HG02642 (cell line): ENCODE measurements around the gene CRIP2.

ENCODE experiments used
- ATAC-seq: cut with Tn5 transposase; IDR thresholded peaks from one replicate; pipeline ENCODE4 v1.9.1; 2021; ENCODE audit warnings: mild to moderate bottlenecking; ENCODE audit not compliant: unreplicated experiment, poor library complexity

CRIP2 gene

DNA sequence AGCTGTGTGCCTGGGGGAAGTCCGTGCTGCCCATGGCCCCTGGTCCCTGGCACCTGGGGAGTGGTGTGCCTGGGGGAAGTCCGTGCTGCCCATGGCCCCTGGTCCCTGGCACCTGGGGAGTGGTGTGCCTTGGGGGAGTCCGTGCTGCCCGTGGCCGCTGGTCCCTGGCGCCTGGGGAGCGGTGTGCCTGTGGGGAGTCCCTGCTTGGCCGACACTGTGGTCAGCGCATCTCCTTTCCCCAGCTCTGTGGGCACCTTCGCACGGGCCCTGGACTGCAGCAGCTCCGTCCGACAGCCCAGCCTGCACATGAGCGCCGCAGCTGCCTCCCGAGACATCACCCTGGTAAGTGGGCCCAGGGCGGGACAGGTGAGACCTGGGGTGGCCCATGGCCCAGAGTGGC, 14.5 kb upstream of the CRIP2 start:
- no peak for ATAC-seq

DNA sequence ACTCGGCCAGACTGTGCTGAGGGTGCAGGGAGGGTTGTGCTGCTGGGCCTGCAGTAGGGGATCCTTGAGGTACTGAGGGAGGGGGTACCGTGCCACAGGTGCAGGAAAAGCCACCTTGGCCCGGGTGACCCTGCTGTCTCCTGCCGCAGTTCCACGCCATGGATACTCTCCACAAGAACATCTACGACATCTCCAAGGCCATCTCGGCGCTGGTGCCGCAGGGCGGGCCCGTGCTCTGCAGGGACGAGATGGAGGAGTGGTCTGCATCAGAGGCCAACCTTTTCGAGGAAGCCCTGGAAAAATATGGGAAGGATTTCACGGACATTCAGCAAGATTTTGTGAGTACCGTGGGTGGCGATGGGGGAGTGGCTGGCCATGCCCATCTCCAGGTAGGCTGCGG, 14.0 kb upstream of the CRIP2 start:
- no peak for ATAC-seq

DNA sequence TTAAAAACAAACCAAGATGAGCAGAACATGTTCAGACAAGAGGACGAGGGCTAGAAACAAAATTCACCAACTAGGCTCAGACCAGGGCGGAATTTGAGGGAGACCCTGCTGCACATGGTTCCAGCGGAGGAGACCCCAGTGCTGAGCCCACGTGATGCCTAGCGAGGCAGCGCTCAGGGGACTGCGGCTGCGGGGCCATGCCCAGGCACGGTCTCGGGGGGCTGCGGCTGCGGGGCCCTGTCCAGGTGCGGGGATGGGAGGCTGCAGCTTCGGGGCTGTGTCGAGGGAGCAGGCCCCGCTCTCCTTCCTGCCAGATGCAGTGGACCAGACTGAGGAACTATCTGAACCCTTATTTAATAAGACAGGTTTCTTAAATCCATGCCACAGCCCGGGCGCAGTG, 12.7 kb upstream of the CRIP2 start:
- ATAC-seq = no peak

DNA sequence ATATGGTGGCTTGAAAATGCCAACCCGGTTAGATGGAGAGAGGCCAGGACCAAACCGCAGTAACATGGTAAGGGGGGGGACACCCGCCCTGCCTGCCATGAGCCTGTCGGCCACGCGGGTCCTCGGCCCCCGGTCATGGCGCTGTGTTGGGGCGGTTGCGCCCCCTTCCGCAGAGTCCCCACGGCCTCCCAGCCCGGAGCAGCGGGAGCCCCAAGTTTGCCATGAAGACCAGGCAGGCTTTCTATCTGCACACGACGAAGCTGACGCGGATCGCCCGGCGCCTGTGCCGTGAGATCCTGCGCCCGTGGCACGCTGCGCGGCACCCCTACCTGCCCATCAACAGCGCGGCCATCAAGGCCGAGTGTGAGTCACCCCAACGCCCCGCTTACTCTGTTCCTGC, 10.1 kb upstream of the CRIP2 start:
- no peak for ATAC-seq

DNA sequence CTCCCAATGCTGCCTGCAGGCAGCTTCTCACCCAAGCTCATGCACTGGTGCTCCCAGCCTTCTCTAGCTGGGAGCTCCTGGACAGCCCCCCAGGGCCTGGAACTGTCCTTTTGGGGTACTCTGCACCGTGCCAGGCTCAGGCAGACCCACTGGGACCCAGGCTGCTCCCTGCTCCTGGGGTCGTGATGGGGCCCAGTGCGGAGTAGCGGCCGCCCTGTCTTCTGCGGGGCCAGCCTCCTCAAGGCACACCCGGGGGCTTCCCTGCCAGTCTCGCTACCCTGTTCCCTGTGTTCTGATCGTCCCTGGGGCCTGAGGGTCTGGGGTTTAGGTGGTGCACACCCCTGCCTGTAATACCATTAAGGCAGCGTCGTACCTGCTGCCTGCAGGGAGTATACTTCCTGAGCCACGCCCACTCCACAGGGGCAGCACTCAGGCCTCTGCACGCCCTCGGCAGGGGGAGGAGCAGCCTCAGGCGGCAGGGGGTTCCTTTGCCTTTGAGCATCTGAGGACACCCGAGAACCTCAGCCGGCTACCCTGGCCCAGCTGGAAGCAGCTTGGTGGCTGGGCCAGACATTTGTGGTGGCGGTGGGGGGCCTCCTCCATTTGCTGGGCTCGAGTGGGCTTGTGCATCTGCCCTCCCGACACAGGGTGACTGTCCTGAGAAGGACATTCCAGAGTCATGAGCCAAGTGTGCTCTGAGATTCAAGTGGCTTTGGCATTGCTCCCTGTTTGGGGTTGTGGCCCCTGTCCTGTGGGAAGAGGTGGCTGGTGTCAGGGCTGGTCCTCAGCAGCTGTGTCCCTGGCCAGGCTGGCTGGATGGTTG, 9.2 kb upstream of the CRIP2 start:
- ATAC-seq = no peak

DNA sequence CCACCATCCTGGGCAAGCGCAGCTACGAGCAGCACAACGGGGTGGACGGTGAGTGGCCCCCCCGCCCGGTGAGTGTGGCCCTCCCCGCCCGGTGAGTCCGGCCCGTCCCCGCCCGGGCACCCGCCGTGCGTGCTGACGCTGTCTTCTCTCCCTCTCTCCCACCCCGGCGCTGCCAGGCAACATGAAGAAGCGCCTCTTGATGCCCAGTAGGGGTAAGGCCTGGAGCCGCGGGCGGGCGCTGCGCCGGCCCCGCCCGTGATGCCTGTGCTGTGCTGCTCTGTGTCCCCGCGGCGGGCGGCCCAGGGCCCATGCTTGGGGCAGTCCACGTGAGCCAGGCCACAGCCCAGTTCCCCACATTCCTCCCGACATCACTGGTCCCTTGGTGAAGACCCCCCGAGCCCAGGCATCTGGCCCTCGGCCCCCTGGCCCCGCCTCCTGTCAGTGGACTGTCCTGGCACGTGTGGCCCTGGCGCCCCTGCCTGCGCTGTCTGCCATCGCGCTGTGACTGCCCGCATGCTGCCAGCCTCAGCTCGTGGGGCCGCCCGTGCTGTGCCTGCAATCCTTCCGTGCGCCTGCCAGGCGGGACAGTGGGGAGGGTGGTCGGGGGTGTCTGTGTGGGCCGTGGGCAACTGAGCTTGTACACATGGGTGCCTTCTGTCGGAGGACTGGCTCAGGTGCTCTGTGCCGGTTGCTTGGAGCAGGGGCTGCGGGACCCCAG, 7.9 kb upstream of the CRIP2 start:
- no peak for ATAC-seq

DNA sequence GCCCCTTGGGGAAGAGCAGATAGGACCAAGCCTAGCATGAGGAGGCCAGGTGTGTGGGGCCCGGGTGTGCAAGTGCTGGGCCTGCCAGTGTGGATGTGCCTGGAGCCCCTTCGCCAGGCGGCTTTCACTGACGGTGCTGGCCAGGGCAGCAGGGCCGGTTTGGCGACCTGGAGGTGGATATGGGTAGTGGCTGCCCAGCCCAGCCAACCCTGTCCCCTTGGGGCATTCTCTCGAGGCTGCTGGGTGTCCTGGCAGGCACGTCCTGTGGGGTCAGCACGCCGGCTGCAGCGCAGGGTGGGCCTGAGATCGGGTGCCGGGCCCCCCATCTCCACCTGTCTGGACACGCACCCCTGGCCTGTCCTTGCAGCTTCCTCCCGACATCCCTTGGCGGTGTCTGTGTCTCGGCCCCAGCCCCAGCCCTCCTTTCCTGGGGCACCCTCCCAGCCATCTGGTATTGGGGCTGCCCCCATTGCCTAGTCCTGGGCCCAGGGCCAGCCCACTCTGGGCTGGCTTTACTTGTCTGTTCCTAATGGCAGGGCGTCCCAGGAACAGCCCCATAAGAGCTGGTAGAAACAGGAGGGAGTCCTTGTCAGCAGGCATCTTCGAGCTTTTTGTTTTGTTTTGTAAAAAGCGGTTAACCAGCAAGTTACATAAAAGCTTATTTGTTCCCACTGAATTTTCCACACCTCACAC, 7.2 kb upstream of the CRIP2 start:
- no peak for ATAC-seq

DNA sequence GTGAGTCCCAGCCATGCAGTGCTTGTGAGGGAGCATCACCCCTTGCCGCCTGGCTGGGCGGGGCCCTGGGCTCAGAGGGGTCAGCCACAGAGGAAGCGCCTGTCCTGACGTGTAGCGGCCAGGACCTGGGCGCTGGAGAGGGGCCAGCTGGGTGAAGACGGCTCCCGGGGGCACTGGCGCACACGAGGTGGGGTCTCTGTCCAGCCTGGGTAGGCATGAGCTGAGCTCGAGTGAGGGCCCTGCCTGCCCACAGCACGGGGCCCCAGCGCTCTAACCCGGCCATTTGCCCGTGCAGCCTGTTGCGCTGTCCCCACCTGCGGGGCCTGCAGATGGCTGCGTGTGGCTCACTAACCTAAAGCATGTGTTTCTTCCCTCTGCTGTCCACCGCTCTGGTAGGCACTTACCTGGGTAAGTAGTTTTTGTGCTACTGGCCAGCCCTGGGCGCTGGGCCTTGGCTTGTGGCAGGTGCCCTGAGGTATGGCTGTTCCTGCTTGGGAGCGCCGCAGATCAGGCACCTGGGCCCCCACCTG, 6.6 kb upstream of the CRIP2 start:
- ATAC-seq = no peak

DNA sequence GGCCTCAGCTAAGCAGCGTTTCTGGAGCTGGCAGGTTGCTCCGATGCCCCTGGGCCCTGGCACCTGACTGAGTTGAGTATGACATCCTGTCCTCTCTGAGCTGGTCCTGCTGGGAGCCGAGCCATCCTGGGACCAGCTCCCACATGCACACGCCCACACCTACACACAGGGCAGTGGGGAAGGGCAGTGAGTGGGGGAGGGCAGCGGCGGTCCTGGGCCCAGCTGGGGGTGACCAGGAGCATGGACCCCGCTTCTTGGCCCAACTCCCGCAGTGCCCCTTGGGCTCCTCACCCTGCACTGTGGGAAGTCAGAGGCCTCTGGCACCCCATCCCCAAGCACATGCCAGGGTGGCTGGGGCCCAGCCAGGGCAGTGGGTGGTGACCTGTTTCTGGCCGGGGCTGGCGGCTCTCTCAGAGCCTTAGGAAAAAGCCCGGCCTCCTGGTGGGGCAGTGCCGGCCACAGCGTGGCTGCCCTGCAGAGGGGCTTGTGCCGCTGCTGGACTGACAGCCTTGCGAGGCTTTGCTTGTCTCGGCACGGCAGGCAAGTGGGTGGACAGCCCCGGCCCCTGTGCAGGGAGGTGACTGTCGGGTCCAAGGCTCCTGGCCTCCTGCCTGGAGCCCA, 5.9 kb upstream of the CRIP2 start:
- ATAC-seq = no peak

DNA sequence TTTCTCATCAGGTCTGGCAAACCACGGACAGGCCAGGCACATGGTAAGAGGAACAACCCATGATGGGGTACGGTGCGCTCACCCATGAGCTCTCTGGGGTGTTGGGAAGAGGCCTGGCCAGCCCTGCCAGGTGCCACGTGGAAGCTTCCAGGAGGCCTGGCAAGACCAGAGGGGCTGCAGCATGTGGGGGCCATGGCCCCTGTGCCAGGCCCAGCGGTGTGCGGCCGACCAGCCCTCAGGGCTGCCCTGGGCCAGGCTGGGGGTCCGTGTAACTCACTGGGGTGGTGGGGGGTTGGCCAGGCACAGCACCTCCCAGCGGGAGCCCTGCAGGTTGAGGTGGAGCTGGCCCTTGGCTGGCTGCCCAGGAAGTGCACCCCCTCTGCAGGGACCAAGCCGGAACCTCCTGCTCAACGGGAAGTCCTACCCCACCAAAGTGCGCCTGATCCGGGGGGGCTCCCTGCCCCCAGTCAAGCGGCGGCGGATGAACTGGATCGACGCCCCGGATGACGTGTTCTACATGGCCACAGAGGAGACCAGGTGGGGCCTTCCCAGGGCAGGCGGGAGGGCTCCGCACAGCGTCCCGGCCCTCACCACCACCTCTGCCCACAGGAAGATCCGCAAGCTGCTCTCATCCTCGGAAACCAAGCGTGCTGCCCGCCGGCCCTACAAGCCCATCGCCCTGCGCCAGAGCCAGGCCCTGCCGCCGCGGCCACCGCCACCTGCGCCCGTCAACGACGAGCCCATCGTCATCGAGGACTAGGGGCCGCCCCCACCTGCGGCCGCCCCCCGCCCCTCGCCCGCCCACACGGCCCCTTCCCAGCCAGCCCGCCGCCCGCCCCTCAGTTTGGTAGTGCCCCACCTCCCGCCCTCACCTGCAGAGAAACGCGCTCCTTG, 4.9 kb upstream of the CRIP2 start:
- ATAC-seq = no peak

DNA sequence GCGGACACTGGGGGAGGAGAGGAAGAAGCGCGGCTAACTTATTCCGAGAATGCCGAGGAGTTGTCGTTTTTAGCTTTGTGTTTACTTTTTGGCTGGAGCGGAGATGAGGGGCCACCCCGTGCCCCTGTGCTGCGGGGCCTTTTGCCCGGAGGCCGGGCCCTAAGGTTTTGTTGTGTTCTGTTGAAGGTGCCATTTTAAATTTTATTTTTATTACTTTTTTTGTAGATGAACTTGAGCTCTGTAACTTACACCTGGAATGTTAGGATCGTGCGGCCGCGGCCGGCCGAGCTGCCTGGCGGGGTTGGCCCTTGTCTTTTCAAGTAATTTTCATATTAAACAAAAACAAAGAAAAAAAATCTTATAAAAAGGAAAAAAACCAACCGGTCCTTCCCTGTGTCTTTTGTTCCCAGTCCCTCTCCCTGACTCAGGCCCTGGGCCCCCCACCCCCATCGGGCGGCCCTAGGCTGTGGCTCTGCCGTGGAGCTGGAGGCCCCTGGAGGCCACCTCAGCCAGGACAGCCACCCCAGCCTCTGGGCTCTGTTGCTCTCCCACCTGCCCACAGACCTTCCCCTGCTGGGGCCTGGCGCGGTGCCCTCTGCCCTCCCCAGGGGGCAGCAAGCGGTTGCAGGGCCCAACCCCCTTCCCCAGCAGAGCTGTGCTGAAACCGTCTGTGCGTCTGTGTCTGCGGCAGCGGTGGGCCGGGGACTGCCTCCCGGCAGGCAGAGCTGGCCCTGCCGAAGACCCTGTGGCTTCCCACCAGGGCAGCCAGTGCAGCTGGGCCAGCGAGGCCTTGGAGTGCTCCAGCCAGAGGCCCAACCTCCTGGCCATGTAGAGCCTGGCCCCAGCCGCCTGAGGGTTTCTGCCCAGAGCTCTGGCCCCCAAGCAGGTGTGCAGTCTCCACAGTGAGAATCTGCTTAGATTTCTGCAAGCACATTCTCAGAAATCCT, 4.0 kb upstream of the CRIP2 start:
- ATAC-seq = no peak

DNA sequence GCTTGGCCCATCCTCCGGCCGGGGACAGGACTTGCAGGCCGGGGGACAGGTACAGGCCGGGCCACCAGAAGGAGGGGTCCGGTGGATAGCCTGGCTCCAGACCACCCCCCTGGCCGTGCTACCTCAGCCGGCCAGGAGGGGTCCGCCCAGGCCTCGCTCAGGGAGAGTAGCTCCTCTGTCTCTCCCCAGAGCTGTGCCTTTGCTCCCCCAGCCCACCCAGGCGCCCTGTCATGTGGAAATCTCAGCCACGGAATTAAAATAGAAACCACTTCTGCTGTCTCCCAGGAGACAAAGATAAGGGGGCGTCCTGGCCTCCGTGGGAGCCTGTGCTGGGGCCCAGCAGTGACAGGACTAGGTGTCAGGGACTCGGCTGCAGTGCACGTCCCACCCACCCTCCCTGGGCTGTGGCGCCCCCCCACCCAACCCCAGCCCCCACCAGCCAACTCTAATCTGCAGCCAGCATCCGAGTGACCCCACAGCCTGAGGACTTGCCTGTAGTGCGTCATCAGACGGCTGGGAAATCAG, 3.3 kb upstream of the CRIP2 start:
- no peak for ATAC-seq

DNA sequence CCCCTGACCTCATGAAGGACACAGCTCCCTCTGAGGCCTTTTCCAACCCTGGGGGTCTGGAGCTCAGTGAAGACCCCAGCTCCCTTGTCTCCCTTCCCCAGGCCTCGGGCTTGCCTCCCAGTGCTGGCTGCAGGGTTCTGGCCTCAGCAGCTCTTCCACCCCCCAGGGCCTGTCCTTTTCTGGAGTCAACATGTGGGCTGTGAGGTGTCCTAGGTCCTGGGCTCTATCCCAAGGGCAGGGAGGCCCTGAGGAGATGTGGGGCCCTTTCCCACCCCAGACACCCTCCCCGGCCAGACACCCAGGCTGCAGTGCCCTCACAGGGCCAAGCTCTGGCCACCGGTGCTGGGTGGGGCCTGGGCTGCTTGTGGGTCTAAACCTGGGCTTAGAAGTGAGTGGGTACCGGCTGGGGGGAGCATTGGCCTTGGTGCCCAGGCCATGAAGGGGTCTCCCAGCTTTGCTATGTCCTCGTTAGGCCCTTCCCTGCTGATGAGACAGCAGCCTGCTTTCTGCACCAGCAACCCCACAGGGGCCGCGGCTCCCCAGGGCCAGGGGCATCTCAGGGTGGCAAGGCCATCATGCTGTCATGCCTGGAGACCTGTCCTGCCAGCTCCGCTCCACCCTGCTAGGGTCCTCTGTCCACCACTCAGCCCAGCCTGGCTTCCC, 2.7 kb upstream of the CRIP2 start:
- no peak for ATAC-seq

DNA sequence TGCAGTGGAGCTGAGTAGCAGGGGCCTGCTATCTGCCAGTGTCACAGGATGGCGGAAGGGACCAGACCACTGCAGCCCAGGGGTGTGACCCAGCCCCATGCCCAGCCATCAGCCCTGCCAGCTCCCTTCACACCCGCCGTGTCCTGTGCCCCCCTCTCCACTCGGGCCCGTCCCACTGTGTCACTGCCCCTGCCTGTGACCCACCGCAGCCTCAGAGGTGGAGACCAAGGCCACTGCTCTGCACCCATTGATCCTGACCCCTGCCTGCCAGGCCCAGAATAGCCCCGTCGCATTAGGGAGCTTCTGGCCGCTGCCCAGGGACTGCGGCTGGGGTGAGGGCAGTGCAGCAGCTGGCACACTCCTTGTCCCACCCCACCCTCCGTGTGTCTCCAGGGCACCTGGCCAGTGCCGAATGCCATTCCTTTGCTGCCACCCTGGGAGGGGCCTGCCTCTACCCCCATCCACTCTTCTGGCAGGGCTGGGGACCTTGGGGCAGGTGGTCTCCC, 2.1 kb upstream of the CRIP2 start:
- ATAC-seq = no peak

DNA sequence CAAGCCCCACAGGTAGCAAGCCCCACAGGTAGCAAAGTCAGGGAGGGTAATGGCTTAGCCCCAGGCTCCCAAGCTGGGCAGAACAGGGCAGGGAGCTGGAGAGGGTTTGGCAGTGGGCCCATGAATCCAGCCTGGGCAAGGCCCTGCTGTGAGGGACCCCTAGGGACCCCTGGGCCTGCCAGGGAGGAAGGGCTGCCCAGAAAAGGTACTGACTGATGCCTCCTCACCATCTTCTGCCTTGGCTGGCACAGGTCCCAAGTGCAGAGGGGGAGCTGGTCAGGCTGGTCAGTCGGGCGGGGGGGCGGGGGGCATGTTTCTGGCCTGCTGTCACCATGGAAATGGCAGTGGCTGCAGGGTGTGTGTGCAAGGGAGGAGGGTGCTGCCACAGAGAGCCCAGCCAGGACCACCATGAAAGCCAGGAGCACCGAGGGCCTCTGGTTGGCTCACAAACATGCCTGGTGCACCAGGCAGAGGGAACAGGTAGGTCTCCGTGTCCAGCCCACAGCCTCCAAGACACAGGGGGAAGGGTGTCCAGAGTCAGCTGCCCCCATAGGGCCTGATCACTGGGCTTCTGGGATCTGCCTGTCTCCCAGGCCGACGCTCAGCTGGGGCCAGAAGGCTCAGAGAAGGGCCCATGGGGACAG, 1.5 kb upstream of the CRIP2 start:
- ATAC-seq = no peak

DNA sequence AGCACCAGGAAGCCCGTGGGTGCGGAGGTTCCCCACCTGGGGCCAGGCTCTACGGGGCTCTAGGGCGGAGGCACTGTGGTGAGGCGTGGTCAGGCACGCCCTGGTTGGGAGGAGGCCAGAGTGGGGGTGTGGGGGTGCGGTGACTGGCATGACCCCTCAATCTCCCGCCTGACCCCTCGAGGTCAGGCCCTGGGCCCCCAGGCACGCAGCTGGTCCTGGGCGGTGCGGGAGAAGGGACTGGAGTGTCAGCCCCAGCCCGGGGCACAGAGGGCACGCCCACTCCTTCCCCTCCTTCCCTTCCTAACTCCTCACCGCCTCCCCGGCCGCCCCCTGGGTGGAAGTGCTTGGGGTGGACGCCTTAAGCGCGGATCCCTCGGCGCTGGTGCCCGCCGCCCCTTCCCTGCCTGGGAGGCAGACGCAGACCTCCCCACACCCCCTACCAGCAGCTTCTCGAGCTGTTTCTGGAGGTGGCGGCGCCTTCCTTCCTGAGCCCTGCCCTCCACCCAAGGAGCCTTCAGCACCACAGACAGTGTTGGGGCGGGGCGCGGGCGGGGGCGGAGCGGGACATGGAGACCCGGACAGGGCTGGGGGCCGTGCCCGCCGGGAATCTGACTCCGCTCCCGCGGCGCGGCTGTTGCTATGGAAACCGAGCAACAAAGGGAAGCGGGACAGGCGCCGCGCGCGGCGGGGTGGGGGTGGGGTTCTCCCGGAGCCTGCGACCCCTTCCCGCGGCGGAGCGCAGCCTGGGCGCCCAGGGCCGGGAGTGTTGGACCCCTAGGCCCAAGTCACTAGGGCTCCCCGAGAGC, 741 bp upstream of the CRIP2 start:
- no peak for ATAC-seq
